Stomach (tissue), 9 donors: ENCODE data around the gene RNASEL. TPM values are rescaled to one million over a fixed set of nuclear protein-coding genes. Genes with fewer than 3 reads are reported as not detected.

Experiments
- DNase-seq, 2 donors: peaks; one replicate each; pipeline versions ENCODE4 v3.0.0 to v3.0.0-alpha.2; 2013 to 2019
- H3K27ac ChIP-seq, 5 donors: fragments of 200-600 bp in 4 of 5; sonication (generic) in 4 of 5; one replicate each; pipeline ENCODE4 v1.5.1; 2013 to 2019; ENCODE audit warnings: mild to moderate bottlenecking in 1 of 5, moderate library complexity in 1 of 5
- H3K27me3 ChIP-seq, 3 donors: fragments of 200-600 bp; sonication (generic); one replicate each; pipeline ENCODE4 v1.5.1; 2017 to 2019; ENCODE audit warnings: mixed run types in 1 of 3
- H3K36me3 ChIP-seq, 4 donors: fragments of 200-600 bp; sonication (generic); 1 replicate in 3 of 4; 2 replicates in 1 of 4; pipeline ENCODE4 v1.5.1; 2016 to 2019
- H3K4me1 ChIP-seq, 4 donors: fragments of 200-600 bp; sonication (generic); one replicate each; pipeline ENCODE4 v1.5.1; 2016 to 2019
- H3K4me3 ChIP-seq, 4 donors: fragments of 200-600 bp; sonication (generic) in 3 of 4; one replicate each; pipeline ENCODE4 v1.5.1; 2016 to 2019; ENCODE audit warnings: mild to moderate bottlenecking in 1 of 4
- H3K9me3 ChIP-seq, 4 donors: fragments of 200-600 bp; sonication (generic); one replicate each; pipeline ENCODE4 v1.5.1; 2016 to 2019
- CTCF ChIP-seq, 7 experiments: fragments of 450-650 bp in 4 of 7; fragments of 200-600 bp in 3 of 7; sonication (generic) in 3 of 7; IDR thresholded peaks; one replicate each; pipeline ENCODE4 v1.5.1; 2016 to 2019; ENCODE audit warnings: antibody characterized with exemption in 7 of 7, control low read depth in 2 of 7, mild to moderate bottlenecking in 1 of 7
- EP300 ChIP-seq: sonication (generic); formaldehyde crosslinking; IDR thresholded peaks from one replicate; pipeline ENCODE4 v1.6.1; 2017; ENCODE audit warnings: antibody characterized with exemption
- POLR2A ChIP-seq, 4 donors: fragments of 450-650 bp; IDR thresholded peaks; one replicate each; pipeline ENCODE4 v1.6.1; 2016; ENCODE audit warnings: antibody characterized with exemption in 4 of 4, control low read depth in 2 of 4, mild to moderate bottlenecking in 1 of 4, moderate library complexity in 1 of 4
- POLR2AphosphoS5 ChIP-seq, 3 donors: sonication (generic); formaldehyde crosslinking; IDR thresholded peaks; one replicate each; pipeline ENCODE4 v1.6.1; 2016; ENCODE audit warnings: antibody characterized with exemption in 3 of 3
- WGBS, 5 donors: extraction: QIAGEN DNeasy Blood & Tissue Kit in 3 of 5; methylation state at CpG; one replicate each; pipeline versions ENCODE4 v1.1.5 to v1.1.7; 2013 to 2018; 5-methylcytosine and 5-hydroxymethylcytosine counted together
- intact Hi-C: fragments of 100-400 bp; cut with DNase I; formaldehyde crosslinking; loops from one replicate; pipeline ENCODE4 v1.15.1; 2023; ENCODE audit warnings: low total_unique reads
- polyA plus RNA-seq, 3 donors: library from polyadenylated mRNA; stranded (reverse); fragments of 200-250 nt; gene quantifications; one replicate each; pipeline ENCODE4 v1.2.3, GENCODE V29; 2013
- total RNA-seq, 5 donors: library from RNA; depleted of rRNA; stranded (reverse); fragments of >200 nt; gene quantifications; one replicate each; pipeline versions ENCODE4 v1.1.0 to v1.2.3, GENCODE V29; 2014 to 2016
- donor health status: healthy with polysubstance abuse.
- donor health status: Bipolar disorder and iron deficiency.
- donor health status: healthy.

The RNASEL gene
- total and polyA plus RNA-seq, 8 donors, result 3.2 to 11.1 (median 5.1) TPM

DNA sequence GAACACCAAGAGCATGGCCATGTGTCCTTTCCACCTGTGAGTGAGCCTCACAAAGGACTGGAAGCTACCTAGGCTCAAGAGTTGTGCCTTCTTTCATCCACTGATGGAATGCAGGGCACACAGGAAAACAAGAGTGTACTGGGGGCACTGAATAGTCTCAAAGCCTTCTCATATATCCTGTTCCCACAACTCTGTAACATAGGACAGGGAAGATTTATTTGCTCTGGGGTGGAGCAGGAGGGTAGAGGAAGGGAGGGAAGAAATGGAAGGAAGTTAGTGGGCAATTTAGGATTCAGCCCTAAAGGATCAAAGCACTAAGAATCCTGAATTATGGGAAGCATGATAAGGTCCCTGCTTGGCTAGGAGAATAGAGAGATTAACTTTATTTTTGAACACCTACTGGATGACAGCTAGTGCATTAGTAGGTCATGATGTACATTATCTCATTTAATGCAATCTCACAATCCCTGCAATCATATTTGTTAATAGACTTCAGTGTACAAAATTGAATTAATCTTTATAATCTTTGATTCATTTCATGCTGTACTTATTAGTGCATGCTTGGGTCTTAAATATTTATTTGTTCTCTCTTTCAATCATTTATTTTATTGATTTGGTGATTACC is 42.1 kb upstream of the RNASEL start:
- Histone ChIP-seq H3K9me3 (no peaks in the 10 kb centered on the region), H3K4me1 (peaks cover 0 to 7% (median 0%) of the 10 kb centered on the region in 4 donors), H3K4me3 (no peak overlapping the region), H3K27me3 (no peaks in the 10 kb centered on the region), H3K36me3 (no peaks in the 10 kb centered on the region), H3K27ac (no peak overlapping the region)
- intact Hi-C loops, result no loop called here
- no peak for TF ChIP-seq EP300
- TF ChIP-seq POLR2AphosphoS5 (IDR thresholded peaks at IDR 0.05), result no peak
- no peak for TF ChIP-seq POLR2A (IDR thresholded peaks at IDR 0.05)
- no peak for TF ChIP-seq CTCF (IDR thresholded peaks at IDR 0.05)
- DNase-seq, result no peak

- no peak for DNase-seq
- Histone ChIP-seq H3K27ac (no peak overlapping the region), H3K4me1 (peaks cover 0 to 7% (median 0%) of the 10 kb centered on the region in 4 donors), H3K36me3 (no peaks in the 10 kb centered on the region), H3K27me3 (no peaks in the 10 kb centered on the region), H3K4me3 (no peak overlapping the region), H3K9me3 (no peaks in the 10 kb centered on the region)
- TF ChIP-seq CTCF (IDR thresholded peaks at IDR 0.05) (no peak), POLR2A (IDR thresholded peaks at IDR 0.05) (no peak), POLR2AphosphoS5 (IDR thresholded peaks at IDR 0.05) (no peak)
- 43 to 67% (median 51%) methylated on average over 1 of the region's 1 CpG for WGBS, 5 donors
- intact Hi-C loops, result no loop called here
Measured at GRCh38 chr1:182630586-182630985, 41.5 kb upstream of the RNASEL start.

- 56 to 75% (median 70%) methylated on average over 3 of the region's 3 CpGs for WGBS, 5 donors
- no peaks in the 10 kb centered on the region for H3K27me3 ChIP-seq
- no peak overlapping the region for H3K27ac ChIP-seq
- intact Hi-C loops, result no loop called here
- H3K36me3 ChIP-seq, result no peaks in the 10 kb centered on the region
- no peak for TF ChIP-seq POLR2AphosphoS5 (IDR thresholded peaks at IDR 0.05)
- H3K4me3 ChIP-seq, result no peak overlapping the region
- no peaks in the 10 kb centered on the region for H3K9me3 ChIP-seq
- DNase-seq, result no peak
- H3K4me1 ChIP-seq, result peaks cover 0 to 7% (median 0%) of the 10 kb centered on the region in 4 donors
Measured at GRCh38 chr1:182629499-182630096, 40.5 kb upstream of the RNASEL start.

GRCh38 chr1:182629080-182629479 is 40.0 kb upstream of the RNASEL start:
- H3K36me3 ChIP-seq, result no peaks in the 10 kb centered on the region
- H3K27me3 ChIP-seq, result no peaks in the 10 kb centered on the region
- intact Hi-C loops, result no loop called here
- no peak for DNase-seq
- H3K4me3 ChIP-seq, result no peak overlapping the region
- H3K27ac ChIP-seq, result no peak overlapping the region
- peaks cover 0 to 7% (median 0%) of the 10 kb centered on the region in 4 donors for H3K4me1 ChIP-seq
- no peaks in the 10 kb centered on the region for H3K9me3 ChIP-seq
- TF ChIP-seq POLR2AphosphoS5 (IDR thresholded peaks at IDR 0.05) (no peak), EP300 (no peak), POLR2A (IDR thresholded peaks at IDR 0.05) (no peak), CTCF (IDR thresholded peaks at IDR 0.05) (no peak)
- 60 to 77% (median 74%) methylated on average over 2 of the region's 2 CpGs for WGBS, 5 donors

DNA sequence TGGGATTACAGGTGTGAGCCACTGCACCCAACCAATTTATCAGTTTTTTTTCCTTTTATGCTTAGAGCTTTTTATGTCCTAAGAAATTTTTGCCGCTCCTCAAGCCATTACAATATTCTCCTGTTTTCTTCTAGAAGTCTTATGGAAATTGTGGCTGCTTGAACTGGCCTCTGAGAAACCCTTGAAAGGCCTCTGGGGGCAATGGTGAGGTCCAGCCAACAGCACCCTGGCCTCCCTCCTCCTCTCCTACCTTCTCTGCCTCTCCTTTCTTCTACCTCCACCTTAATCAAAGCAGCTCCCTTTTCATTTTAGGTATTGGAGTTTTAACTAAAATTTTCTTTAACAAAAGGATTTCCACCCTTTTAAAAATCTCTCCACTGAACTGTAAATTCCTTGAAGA is 39.6 kb upstream of the RNASEL start:
- Histone ChIP-seq H3K4me1 (peaks cover 0 to 7% (median 0%) of the 10 kb centered on the region in 4 donors), H3K36me3 (no peaks in the 10 kb centered on the region), H3K4me3 (no peak overlapping the region), H3K9me3 (no peaks in the 10 kb centered on the region), H3K27ac (no peak overlapping the region), H3K27me3 (no peaks in the 10 kb centered on the region)
- no peak for DNase-seq
- intact Hi-C loops, result no loop called here
- TF ChIP-seq CTCF (IDR thresholded peaks at IDR 0.05), result no peak
- no peak for TF ChIP-seq POLR2A (IDR thresholded peaks at IDR 0.05)
- no peak for TF ChIP-seq EP300
- no peak for TF ChIP-seq POLR2AphosphoS5 (IDR thresholded peaks at IDR 0.05)
- WGBS, 5 donors, result 56 to 100% (median 100%) methylated on average over 1 of the region's 1 CpG
